GM12865 (cell line): ENCODE measurements around the gene STUB1.

Source experiments
- DNase-seq: peaks from one replicate; pipeline ENCODE4 v3.0.0; 2010; ENCODE audit warnings: low read depth
- H3K4me3 ChIP-seq: 2 replicates; pipeline ENCODE4 v1.5.1; 2011; ENCODE audit warnings: mild to moderate bottlenecking, low read depth, low read length, control low read depth
- CTCF ChIP-seq: IDR thresholded peaks from 2 replicates; pipeline ENCODE4 v1.5.1; 2011; ENCODE audit warnings: low read length, control low read depth, low read depth, inconsistent platforms; ENCODE audit not compliant: insufficient read depth; ENCODE audit errors: missing control alignments

Gene STUB1

GRCh38 chr16:728131-728889 lies 48.1 kb downstream of the STUB1 start:
- DNase-seq = peak; percentile 93
- no peak for TF ChIP-seq CTCF
- peak overlapping the region; percentile 78 for H3K4me3 ChIP-seq

GRCh38 chr16:728890-729744 lies 48.9 kb downstream of the STUB1 start:
- peak; percentile 22 for DNase-seq
- no peak for TF ChIP-seq CTCF
- H3K4me3 ChIP-seq = peak overlapping the region; percentile 78

GRCh38 chr16:729768-730665 lies 49.8 kb downstream of the STUB1 start:
- H3K4me3 ChIP-seq = no peak overlapping the region
- DNase-seq = no peak
- no peak for TF ChIP-seq CTCF

- TF ChIP-seq CTCF = no peak
- peak; percentile 9 for DNase-seq
- no peak overlapping the region for H3K4me3 ChIP-seq
These were observed 50.7 kb downstream of the STUB1 start for GRCh38 chr16:730666-731509.

- no peak overlapping the region for H3K4me3 ChIP-seq
- DNase-seq = no peak
- TF ChIP-seq CTCF = no peak
These were observed 52.1 kb downstream of the STUB1 start for GRCh38 chr16:732332-732731.
